Thyroid gland (tissue), 4 donors: ENCODE results near the gene IFNA14. TPM values are rescaled to one million over a fixed set of nuclear protein-coding genes. Genes with fewer than 3 reads are reported as not detected.

ENCODE experiments used
- DNase-seq, 2 donors: peaks; one replicate each; pipeline ENCODE4 v3.0.0-alpha.2; 2019
- H3K27ac ChIP-seq, 3 donors: fragments of 200-600 bp; sonication (generic); 1 replicate in 2 of 3; 2 replicates in 1 of 3; pipeline ENCODE4 v1.5.1; 2016 to 2019; ENCODE audit warnings: mild to moderate bottlenecking in 1 of 3, moderate library complexity in 1 of 3
- H3K27me3 ChIP-seq: fragments of 200-600 bp; sonication (generic); one replicate; pipeline ENCODE4 v1.5.1; 2019
- H3K36me3 ChIP-seq, 2 donors: fragments of 200-600 bp; sonication (generic); one replicate each; pipeline ENCODE4 v1.5.1; 2016 to 2019
- H3K4me1 ChIP-seq, 2 donors: fragments of 200-600 bp; sonication (generic); one replicate each; pipeline ENCODE4 v1.5.1; 2017 to 2019
- H3K4me3 ChIP-seq, 3 donors: fragments of 200-600 bp; sonication (generic); replicated peaks in 1 of 3; 1 replicate in 2 of 3; 2 replicates in 1 of 3; pipeline ENCODE4 v1.5.1; 2016; ENCODE audit warnings: mild to moderate bottlenecking in 1 of 3
- H3K9me3 ChIP-seq: fragments of 200-600 bp; sonication (generic); one replicate; pipeline ENCODE4 v1.5.1; 2017
- CTCF ChIP-seq, 6 experiments: fragments of 200-600 bp in 3 of 6; fragments of 450-650 bp in 3 of 6; sonication (generic) in 3 of 6; IDR thresholded peaks; one replicate each; pipeline ENCODE4 v1.5.1; 2016 to 2019; ENCODE audit warnings: antibody characterized with exemption in 6 of 6, mild to moderate bottlenecking in 2 of 6, inconsistent platforms in 1 of 6, moderate library complexity in 1 of 6
- POLR2A ChIP-seq, 2 donors: fragments of 450-650 bp; IDR thresholded peaks; one replicate each; pipeline ENCODE4 v1.6.1; 2017; ENCODE audit warnings: antibody characterized with exemption in 2 of 2, mild to moderate bottlenecking in 2 of 2, moderate library complexity in 1 of 2
- WGBS, 2 donors: methylation state at CpG; one replicate each; pipeline ENCODE4 v1.1.5; 2017; 5-methylcytosine and 5-hydroxymethylcytosine counted together
- intact Hi-C: fragments of 100-400 bp; cut with DNase I; formaldehyde crosslinking; loops from one replicate; pipeline ENCODE4 v1.15.1; 2023
- total RNA-seq, 4 donors: library from RNA; depleted of rRNA; stranded (reverse); fragments of >200 nt; gene quantifications; one replicate each; pipeline ENCODE4 v1.2.3, GENCODE V29; 2016

The IFNA14 gene
- total RNA-seq, 4 donors from 2014 or later: not detected

GRCh38 chr9:21268347-21268657 lies 28.5 kb upstream of the IFNA14 start:
- Histone ChIP-seq H3K27me3 (no peaks in the 10 kb centered on the region), H3K4me1 (peaks cover 16 to 18% of the 10 kb centered on the region in 2 donors), H3K4me3 (no peak overlapping the region), H3K36me3 (no peaks in the 10 kb centered on the region), H3K9me3 (no peaks in the 10 kb centered on the region), H3K27ac (no peak overlapping the region)
- no peak for DNase-seq
- TF ChIP-seq CTCF (IDR thresholded peaks at IDR 0.05): no peak
- no peak for TF ChIP-seq POLR2A (IDR thresholded peaks at IDR 0.05)
- intact Hi-C loops: no loop called here
- 70 to 77% methylated on average over 2 of the region's 2 CpGs for WGBS, 2 donors

GRCh38 chr9:21267485-21268346 lies 27.9 kb upstream of the IFNA14 start:
- 30 to 48% methylated on average over 4 of the region's 4 CpGs for WGBS, 2 donors
- intact Hi-C loops: no loop called here
- Histone ChIP-seq H3K9me3 (no peaks in the 10 kb centered on the region), H3K4me1 (peaks cover 16 to 18% of the 10 kb centered on the region in 2 donors), H3K36me3 (no peaks in the 10 kb centered on the region), H3K4me3 (no peak overlapping the region), H3K27ac (no peak overlapping the region), H3K27me3 (no peaks in the 10 kb centered on the region)
- no peak for TF ChIP-seq POLR2A (IDR thresholded peaks at IDR 0.05)
- TF ChIP-seq CTCF (IDR thresholded peaks at IDR 0.05): no peak
- DNase-seq: no peak

GRCh38 chr9:21266733-21267484 lies 27.1 kb upstream of the IFNA14 start:
- Histone ChIP-seq H3K4me3 (no peak overlapping the region), H3K9me3 (no peaks in the 10 kb centered on the region), H3K4me1 (peaks cover 16 to 18% of the 10 kb centered on the region in 2 donors), H3K27ac (no peak overlapping the region), H3K27me3 (no peaks in the 10 kb centered on the region), H3K36me3 (no peaks in the 10 kb centered on the region)
- no peak for DNase-seq
- no peak for TF ChIP-seq POLR2A (IDR thresholded peaks at IDR 0.05)
- TF ChIP-seq CTCF (IDR thresholded peaks at IDR 0.05): no peak
- intact Hi-C loops: no loop called here
- 52 to 83% methylated on average over 3 of the region's 3 CpGs for WGBS, 2 donors

GRCh38 chr9:21265421-21266189 lies 25.8 kb upstream of the IFNA14 start:
- Histone ChIP-seq H3K36me3 (no peaks in the 10 kb centered on the region), H3K27ac (no peak overlapping the region), H3K4me3 (no peak overlapping the region), H3K27me3 (no peaks in the 10 kb centered on the region), H3K4me1 (peaks cover 16 to 18% of the 10 kb centered on the region in 2 donors), H3K9me3 (no peaks in the 10 kb centered on the region)
- TF ChIP-seq POLR2A (IDR thresholded peaks at IDR 0.05) (no peak), CTCF (IDR thresholded peaks at IDR 0.05) (no peak)
- intact Hi-C loops: no loop called here
- WGBS, 2 donors: 27 to 54% methylated on average over 1 of the region's 1 CpG
- peak; percentile 5 for DNase-seq
